BLaER1 treated with 17β-estradiol and CSF1 and Interleukin-3, amounts not matched to agents 10 nM and 100 nM (cell line): Measurements from ENCODE around the gene ZFYVE28.

ENCODE experiments used
- H3K27ac ChIP-seq, 11 experiments: shearing (Covaris generic); formaldehyde crosslinking; 2 replicates each; pipeline ENCODE4 v1.8.1; 2022
- H3K27me3 ChIP-seq, 11 experiments: shearing (Covaris generic); formaldehyde crosslinking; 2 replicates each; pipeline ENCODE4 v1.8.1; 2022
- H3K36me3 ChIP-seq, 11 experiments: shearing (Covaris generic); formaldehyde crosslinking; 2 replicates each; pipeline ENCODE4 v1.8.1; 2022
- H3K4me1 ChIP-seq, 10 experiments: shearing (Covaris generic); formaldehyde crosslinking; 2 replicates each; pipeline ENCODE4 v1.8.1; 2022
- H3K4me2 ChIP-seq, 11 experiments: shearing (Covaris generic); formaldehyde crosslinking; 2 replicates each; pipeline ENCODE4 v1.8.1; 2022
- H3K4me3 ChIP-seq, 10 experiments: shearing (Covaris generic); formaldehyde crosslinking; 2 replicates each; pipeline ENCODE4 v1.8.1; 2022
- H3K9ac ChIP-seq, 11 experiments: shearing (Covaris generic); formaldehyde crosslinking; 2 replicates each; pipeline ENCODE4 v1.8.1; 2022
- H3K9me3 ChIP-seq, 11 experiments: shearing (Covaris generic); formaldehyde crosslinking; replicated peaks in 1 of 11; 2 replicates each; pipeline ENCODE4 v1.8.1; 2022
- H4K20me1 ChIP-seq, 11 experiments: shearing (Covaris generic); formaldehyde crosslinking; 2 replicates each; pipeline ENCODE4 v1.8.1; 2022
- Cebpa-rat ChIP-seq, 11 experiments: shearing (Covaris generic); IDR thresholded peaks; 2 replicates each; pipeline ENCODE4 v1.8.1; 2022

ZFYVE28 gene

DNA sequence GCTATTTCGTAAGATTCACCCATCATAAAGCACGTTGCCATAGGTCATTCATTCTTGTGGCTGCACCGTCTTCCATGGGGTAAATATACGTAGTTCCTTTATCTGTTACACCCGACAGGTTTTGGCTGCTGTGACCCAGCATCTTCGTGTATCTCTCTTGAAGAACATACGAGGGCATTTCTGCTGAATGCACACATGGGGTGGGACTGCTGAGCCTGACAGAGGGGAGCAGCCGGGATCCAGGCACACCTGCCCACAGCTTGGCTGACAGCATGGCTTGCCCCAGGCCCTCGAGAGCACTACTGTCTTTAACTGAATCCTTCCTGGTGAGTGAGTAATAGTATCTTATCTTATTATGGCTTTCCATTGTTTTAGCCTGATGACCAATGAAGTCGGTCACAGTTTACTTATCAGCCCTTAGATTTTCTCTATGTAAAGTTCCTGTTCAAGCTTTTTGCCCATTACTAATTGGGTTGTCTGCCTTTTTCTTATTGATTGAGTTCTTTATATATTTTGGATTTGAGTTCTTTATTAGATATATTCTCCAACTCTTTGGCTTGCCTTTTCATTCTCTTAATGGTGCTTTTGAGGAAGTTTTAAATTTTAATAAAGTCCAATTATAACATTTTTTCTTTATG lies 111.6 kb downstream of the ZFYVE28 start:
- no peak for TF ChIP-seq Cebpa-rat (IDR thresholded peaks at IDR 0.05)
- Histone ChIP-seq H3K9ac (no peak overlapping the region), H3K4me3 (no peak overlapping the region), H4K20me1 (peaks cover 0 to 3% (median 0%) of the 10 kb centered on the region in 11 experiments; a peak in 1 of 22 replicates), H3K27me3 (no peaks in the 10 kb centered on the region), H3K4me2 (peak overlapping the region; percentile 41 to 79 (median 64); a peak in 21 of 22 replicates), H3K27ac (no peak overlapping the region), H3K4me1 (peaks cover 21 to 28% (median 23%) of the 10 kb centered on the region in 10 experiments), H3K9me3 (peaks cover 22 to 39% (median 30%) of the 10 kb centered on the region in 11 experiments), H3K36me3 (no peaks in the 10 kb centered on the region)

DNA sequence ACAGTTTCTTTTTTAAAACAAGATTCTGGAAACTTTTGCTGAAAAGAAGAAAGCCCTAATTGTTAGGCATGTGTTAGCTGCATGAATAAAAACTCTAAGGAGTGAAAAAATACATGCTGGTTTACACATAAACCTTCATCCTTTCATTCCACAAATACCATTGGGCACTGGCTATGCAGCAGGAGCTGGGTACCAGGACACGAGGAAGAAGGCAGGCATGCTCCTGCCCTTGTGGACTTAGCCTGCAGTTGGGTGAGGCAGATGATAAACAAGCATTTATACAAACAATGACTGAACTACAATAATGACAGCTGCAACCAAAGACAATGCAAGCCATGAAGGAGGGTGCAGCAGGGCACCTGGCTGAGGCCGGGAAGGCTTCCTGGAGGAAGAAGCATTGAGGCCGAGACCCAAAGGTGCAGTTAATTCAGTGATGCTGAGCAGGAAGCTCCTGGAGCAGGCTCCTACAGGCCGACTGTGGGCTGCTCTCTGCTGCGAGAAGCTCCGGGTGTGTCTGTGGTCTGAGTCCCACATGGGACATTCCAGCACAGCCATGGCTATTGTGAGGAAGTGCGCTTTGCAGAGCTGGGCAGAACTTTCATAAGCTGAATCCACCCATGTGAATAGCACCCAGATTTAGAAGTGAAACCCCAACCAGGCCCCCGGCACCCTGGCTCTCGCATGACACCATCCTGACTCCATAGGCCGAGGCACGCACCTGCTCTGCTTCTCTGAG lies 112.5 kb downstream of the ZFYVE28 start:
- Histone ChIP-seq H3K36me3 (no peaks in the 10 kb centered on the region), H3K27me3 (no peaks in the 10 kb centered on the region), H3K9me3 (peaks cover 12 to 29% (median 21%) of the 10 kb centered on the region in 11 experiments), H3K9ac (0 out of 22 replicates have a peak overlapping the region, but pooled peaks of 1 of the 11 experiments have one; percentile 2), H3K27ac (peak overlapping the region in 2 of 11 experiments; percentile 14 to 19; a peak in 1 of 22 replicates), H4K20me1 (peaks cover 0 to 3% (median 0%) of the 10 kb centered on the region in 11 experiments; a peak in 1 of 22 replicates), H3K4me2 (peak overlapping the region; percentile 41 to 79 (median 64)), H3K4me1 (peaks cover 21 to 28% (median 24%) of the 10 kb centered on the region in 10 experiments), H3K4me3 (no peak overlapping the region)
- TF ChIP-seq Cebpa-rat (IDR thresholded peaks at IDR 0.05): no peak

DNA sequence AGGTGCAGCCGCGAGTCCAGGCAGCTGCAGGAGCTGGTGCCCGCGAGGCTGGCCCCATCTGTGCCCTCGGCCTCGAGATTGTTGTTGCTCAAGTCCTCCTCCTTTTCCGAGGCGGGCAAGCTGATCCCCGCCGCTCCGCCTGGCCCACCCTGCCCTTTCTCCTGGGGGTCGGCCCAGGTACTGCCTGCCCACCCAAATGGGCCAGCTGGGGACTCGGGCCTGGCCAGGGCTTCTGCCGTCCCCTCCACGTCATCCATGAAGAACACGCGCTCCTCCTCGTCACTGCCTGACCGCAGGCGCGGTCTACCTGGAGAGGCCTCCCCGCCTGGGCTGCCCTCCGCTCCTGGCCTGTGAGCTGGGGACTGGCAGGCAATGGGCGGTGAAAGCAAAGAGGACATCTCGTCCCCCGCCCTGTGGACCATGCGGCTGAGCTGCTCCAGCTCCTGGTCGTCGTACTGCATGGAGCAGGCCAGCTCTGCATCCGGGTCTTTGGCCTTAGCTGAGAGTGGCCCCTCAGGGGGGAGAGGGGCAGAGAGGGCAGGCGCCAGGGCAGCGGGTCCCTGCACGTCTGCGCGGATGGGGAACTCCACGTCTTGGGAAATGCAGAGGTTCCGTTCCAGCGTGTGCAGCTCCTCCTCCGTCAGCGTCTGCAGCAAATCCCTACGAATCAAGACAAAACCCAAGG lies 113.4 kb downstream of the ZFYVE28 start:
- no peaks in the 10 kb centered on the region for H3K36me3 ChIP-seq
- H3K9me3 ChIP-seq: peaks cover 5 to 23% (median 14%) of the 10 kb centered on the region in 11 experiments; a peak in 21 of 22 replicates
- H3K9ac ChIP-seq: peak overlapping the region in 1 of 11 experiments; percentile 2; a peak in 1 of 22 replicates
- H3K4me3 ChIP-seq: no peak overlapping the region
- no peaks in the 10 kb centered on the region for H3K27me3 ChIP-seq
- TF ChIP-seq Cebpa-rat (IDR thresholded peaks at IDR 0.05): no peak
- no peak overlapping the region for H3K27ac ChIP-seq
- peaks cover 21 to 33% (median 24%) of the 10 kb centered on the region in 10 experiments for H3K4me1 ChIP-seq
- peaks cover 0 to 3% (median 0%) of the 10 kb centered on the region in 11 experiments; a peak in 1 of 22 replicates for H4K20me1 ChIP-seq
- peak overlapping the region; percentile 41 to 79 (median 64) for H3K4me2 ChIP-seq

DNA sequence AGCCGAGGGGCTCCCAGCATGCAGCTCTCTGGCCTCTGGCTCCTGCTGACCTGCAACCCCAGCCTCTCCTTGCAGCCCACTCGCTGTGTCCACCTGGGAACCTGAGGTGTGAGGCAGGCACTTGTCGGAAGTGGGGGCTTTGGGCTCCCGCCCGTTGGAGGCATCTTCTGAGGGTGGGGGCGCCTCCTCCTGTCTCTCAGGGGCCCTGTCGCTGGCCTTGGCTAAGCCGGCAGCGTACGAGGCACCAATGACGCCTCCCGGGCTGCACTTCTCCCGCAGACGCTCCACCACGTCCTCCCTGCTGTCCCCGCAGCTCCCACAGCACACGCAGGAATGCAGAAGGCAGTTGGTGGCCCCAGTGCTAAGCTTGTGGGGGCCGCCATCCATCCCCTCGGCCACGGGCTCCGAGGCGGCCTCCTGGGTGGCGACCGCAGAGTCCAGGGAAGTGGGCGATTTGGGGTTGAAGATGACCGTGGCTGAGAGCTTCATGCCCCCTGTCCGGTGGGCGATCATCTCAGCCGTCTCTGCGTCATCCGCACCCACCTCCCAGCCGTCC lies 114.0 kb downstream of the ZFYVE28 start:
- TF ChIP-seq Cebpa-rat (IDR thresholded peaks at IDR 0.05): no peak
- Histone ChIP-seq H3K4me1 (peaks cover 21 to 33% (median 24%) of the 10 kb centered on the region in 10 experiments), H3K27ac (no peak overlapping the region), H4K20me1 (peaks cover 0 to 3% (median 0%) of the 10 kb centered on the region in 11 experiments; a peak in 1 of 22 replicates), H3K4me3 (no peak overlapping the region), H3K9ac (no peak overlapping the region), H3K4me2 (peak overlapping the region in 5 of 11 experiments; percentile 41 to 79 (median 64); a peak in 6 of 22 replicates), H3K36me3 (no peaks in the 10 kb centered on the region), H3K27me3 (no peaks in the 10 kb centered on the region), H3K9me3 (peaks cover 5 to 19% (median 14%) of the 10 kb centered on the region in 11 experiments; a peak in 18 of 22 replicates)

DNA sequence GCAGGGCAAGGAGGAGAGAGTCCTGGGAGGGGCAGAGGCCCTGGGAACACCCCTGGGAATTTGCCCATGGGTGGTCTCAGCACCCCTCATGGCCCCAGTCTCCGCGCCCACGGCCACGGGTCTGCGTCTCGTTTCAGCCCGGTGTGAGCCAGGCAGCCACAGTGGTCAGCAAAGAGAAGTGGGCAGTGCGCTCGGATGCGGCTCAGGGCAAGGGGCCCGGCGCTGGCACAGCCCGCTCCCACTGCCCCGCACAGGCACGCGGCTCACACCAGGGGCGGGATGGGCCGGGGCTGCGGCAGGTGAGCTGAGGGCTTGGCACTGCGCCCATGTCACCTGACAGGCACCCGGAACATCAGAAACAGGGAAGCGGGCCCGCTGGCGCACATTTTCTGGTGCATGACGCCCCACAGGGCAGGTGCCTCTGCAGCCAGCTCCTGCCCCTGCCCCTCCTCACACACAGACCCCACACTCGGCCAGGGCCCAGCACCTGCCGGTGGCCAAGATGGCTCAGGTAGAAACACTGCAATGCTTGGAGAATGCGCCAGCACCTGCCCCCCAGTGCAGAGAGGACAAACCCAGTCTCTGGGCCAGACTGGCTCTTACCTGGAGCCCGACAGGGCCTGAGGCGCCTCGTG lies 114.6 kb downstream of the ZFYVE28 start:
- Histone ChIP-seq H3K27ac (no peak overlapping the region), H3K27me3 (no peaks in the 10 kb centered on the region), H3K4me3 (no peak overlapping the region), H4K20me1 (peaks cover 0 to 3% (median 0%) of the 10 kb centered on the region in 11 experiments; a peak in 1 of 22 replicates), H3K9ac (no peak overlapping the region), H3K9me3 (peaks cover 5 to 17% (median 13%) of the 10 kb centered on the region in 11 experiments; a peak in 17 of 22 replicates), H3K4me2 (no peak overlapping the region), H3K4me1 (peaks cover 21 to 36% (median 29%) of the 10 kb centered on the region in 10 experiments), H3K36me3 (no peaks in the 10 kb centered on the region)
- TF ChIP-seq Cebpa-rat (IDR thresholded peaks at IDR 0.05): no peak

DNA sequence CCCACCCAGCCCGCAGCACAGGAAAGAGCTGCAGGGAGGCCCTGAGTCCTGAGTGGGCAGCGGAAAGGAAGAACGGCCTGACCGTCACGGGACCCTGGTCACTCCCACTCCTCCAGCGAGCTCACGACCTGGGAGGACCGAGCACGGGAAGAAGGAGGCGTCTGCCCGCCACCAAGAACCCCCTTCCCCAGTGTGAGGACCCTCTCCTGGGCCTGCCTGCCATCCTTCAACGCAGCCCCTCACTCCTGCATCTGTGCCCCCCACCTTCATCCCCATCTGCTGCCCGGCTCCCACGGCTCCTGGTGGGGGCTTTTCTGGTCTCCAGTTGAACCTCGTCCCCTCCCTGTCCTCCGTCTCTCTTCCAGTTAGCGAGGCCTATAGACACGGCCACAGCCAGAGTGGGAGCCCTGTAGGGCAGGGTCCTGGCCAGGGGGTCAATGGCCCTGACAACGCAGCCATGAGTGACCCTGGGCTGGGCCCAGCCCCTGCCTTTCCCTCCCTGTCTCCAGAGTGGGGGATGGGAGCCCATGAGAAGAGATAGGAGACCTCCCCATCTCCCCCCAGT lies 115.2 kb downstream of the ZFYVE28 start:
- no peak overlapping the region for H3K27ac ChIP-seq
- H3K9me3 ChIP-seq: peaks cover 5 to 17% (median 13%) of the 10 kb centered on the region in 11 experiments; a peak in 17 of 22 replicates
- no peak for TF ChIP-seq Cebpa-rat (IDR thresholded peaks at IDR 0.05)
- no peak overlapping the region for H3K9ac ChIP-seq
- H3K4me3 ChIP-seq: no peak overlapping the region
- no peak overlapping the region for H3K4me2 ChIP-seq
- peaks cover 21 to 42% (median 35%) of the 10 kb centered on the region in 10 experiments for H3K4me1 ChIP-seq
- H3K36me3 ChIP-seq: no peaks in the 10 kb centered on the region
- H3K27me3 ChIP-seq: no peaks in the 10 kb centered on the region
- H4K20me1 ChIP-seq: peaks cover 0 to 3% (median 0%) of the 10 kb centered on the region in 11 experiments; a peak in 1 of 22 replicates

DNA sequence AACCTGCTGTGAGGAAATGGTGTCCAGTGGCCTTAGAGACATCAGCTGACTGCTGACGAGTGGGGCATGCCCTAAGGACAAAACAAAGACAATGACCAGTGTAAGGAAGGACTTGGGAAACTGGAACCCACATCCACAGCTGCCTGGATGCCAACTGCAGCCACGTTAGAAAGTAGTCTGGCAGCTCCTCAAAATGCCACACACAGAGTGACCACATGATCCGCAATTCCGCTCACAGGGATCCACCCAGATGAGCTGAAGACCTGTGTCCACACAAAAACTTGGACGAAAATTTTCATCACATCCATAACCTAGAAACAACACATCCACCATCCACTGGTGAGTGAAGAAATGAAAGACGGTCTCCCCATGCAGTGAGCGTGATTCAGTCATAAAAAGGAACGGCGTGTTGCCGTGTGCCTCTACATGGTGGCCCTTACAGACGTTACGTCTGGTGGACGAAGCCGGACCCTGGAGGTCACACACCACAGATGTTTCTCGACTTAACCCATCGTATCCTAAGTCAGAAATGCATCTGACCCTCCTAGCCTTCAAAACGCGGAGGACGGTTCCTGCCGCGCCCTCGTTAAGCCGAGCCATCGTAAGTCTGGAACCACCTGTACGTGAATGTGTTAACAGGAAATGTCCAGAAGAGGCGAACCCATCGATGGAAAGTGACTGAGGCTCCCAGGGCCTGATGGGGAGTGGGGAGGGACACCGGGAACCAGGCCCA lies 115.9 kb downstream of the ZFYVE28 start:
- Histone ChIP-seq H3K36me3 (no peaks in the 10 kb centered on the region), H4K20me1 (peaks cover 0 to 3% (median 0%) of the 10 kb centered on the region in 11 experiments; a peak in 1 of 22 replicates), H3K4me2 (no peak overlapping the region), H3K27me3 (no peaks in the 10 kb centered on the region), H3K9me3 (peaks cover 4 to 16% (median 9%) of the 10 kb centered on the region in 11 experiments; a peak in 17 of 22 replicates), H3K4me3 (no peak overlapping the region), H3K4me1 (peaks cover 21 to 46% (median 39%) of the 10 kb centered on the region in 10 experiments), H3K27ac (no peak overlapping the region), H3K9ac (no peak overlapping the region)
- no peak for TF ChIP-seq Cebpa-rat (IDR thresholded peaks at IDR 0.05)
